Measurements from ENCODE around the gene SNX33. TPM values are rescaled to one million over a fixed set of nuclear protein-coding genes. Genes with fewer than 3 reads are reported as not detected.
"Not testable (repeated sequence)": the region's sequence is repeated elsewhere in the genome, so short reads cannot be mapped to it uniquely, and the experiment has no call there.

SNX33 gene
- total RNA-seq, 1 donor from 2014 or later, result 36.3 TPM

- Mint-ChIP-seq H3K36me3 (ENCODE audit: unreplicated experiment) (peaks cover 2% of the 10 kb centered on the region), H3K4me3 (ENCODE audit: unreplicated experiment) (no peak overlapping the region), H3K9me3 (ENCODE audit: unreplicated experiment) (no peaks in the 10 kb centered on the region), H3K4me1 (ENCODE audit: unreplicated experiment) (peaks cover 35% of the 10 kb centered on the region), H3K27me3 (ENCODE audit: unreplicated experiment) (no peaks in the 10 kb centered on the region), H3K27ac (ENCODE audit: unreplicated experiment) (peak overlapping the region; percentile 69)
- no peak for DNase-seq (ENCODE audit: extremely low spot score, unreplicated experiment)
- TF ChIP-seq, protein P1, sequence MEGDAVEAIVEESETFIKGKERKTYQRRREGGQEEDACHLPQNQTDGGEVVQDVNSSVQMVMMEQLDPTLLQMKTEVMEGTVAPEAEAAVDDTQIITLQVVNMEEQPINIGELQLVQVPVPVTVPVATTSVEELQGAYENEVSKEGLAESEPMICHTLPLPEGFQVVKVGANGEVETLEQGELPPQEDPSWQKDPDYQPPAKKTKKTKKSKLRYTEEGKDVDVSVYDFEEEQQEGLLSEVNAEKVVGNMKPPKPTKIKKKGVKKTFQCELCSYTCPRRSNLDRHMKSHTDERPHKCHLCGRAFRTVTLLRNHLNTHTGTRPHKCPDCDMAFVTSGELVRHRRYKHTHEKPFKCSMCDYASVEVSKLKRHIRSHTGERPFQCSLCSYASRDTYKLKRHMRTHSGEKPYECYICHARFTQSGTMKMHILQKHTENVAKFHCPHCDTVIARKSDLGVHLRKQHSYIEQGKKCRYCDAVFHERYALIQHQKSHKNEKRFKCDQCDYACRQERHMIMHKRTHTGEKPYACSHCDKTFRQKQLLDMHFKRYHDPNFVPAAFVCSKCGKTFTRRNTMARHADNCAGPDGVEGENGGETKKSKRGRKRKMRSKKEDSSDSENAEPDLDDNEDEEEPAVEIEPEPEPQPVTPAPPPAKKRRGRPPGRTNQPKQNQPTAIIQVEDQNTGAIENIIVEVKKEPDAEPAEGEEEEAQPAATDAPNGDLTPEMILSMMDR (IDR thresholded peaks at IDR 0.05), result no peak
Measured at GRCh38 chr15:75675579-75676404, 28.1 kb downstream of the SNX33 start.

GRCh38 chr15:75676688-75677464 lies 29.2 kb downstream of the SNX33 start:
- H3K4me1 Mint-ChIP-seq (ENCODE audit: unreplicated experiment), result peaks cover 31% of the 10 kb centered on the region
- H3K27ac Mint-ChIP-seq (ENCODE audit: unreplicated experiment), result no peak overlapping the region
- TF ChIP-seq, protein P1 (IDR thresholded peaks at IDR 0.05), result no peak
- no peaks in the 10 kb centered on the region for H3K27me3 Mint-ChIP-seq (ENCODE audit: unreplicated experiment)
- no peaks in the 10 kb centered on the region for H3K9me3 Mint-ChIP-seq (ENCODE audit: unreplicated experiment)
- H3K4me3 Mint-ChIP-seq (ENCODE audit: unreplicated experiment), result no peak overlapping the region
- H3K36me3 Mint-ChIP-seq (ENCODE audit: unreplicated experiment), result peaks cover 2% of the 10 kb centered on the region
- no peak for DNase-seq (ENCODE audit: extremely low spot score, unreplicated experiment)

DNA sequence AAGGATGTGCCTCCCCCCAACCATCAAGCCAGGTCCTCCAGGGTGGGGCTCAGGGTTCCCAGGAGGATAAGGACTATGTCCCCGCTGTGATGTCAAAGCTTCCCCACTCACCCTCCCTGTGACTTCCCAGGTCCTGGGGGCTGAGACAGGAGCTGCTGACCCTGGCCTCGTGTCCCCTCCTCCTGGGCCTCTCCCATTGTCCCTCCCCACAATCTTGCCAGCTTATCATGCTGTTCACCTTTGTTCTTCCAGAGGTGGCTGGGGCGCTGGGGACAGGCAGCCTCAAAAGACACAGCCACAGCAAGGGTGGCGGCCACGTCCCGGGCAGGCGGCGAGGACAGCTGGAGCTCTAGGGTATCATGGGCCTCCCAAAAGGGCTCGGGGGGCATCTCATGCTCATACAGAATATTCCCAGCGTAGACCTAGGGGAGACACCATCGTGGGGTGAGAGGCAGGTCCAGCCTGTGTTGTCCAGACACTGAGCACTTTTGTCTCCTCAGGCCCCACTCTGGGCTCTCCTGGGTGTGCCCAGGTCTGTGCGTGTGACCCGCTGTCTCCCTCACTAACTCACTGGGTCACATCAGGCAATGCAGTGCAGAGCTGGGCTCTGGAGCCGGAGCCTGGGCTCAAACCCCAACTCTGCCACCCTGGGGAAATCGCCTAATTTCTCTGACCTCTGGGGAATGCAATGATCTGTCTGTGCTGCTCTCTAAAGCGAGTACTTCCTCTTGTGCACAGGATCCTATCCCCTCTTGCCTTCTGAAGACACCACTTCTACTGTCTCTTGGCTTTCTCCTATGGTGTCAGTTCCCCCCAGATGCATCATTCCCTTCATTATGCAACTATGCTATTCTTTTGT lies 30.0 kb downstream of the SNX33 start:
- TF ChIP-seq, protein P1 (IDR thresholded peaks at IDR 0.05), result no peak
- Mint-ChIP-seq H3K27ac (ENCODE audit: unreplicated experiment) (peak overlapping the region; percentile 27), H3K4me1 (ENCODE audit: unreplicated experiment) (peaks cover 24% of the 10 kb centered on the region), H3K9me3 (ENCODE audit: unreplicated experiment) (no peaks in the 10 kb centered on the region), H3K4me3 (ENCODE audit: unreplicated experiment) (no peak overlapping the region), H3K27me3 (ENCODE audit: unreplicated experiment) (no peaks in the 10 kb centered on the region), H3K36me3 (ENCODE audit: unreplicated experiment) (peaks cover 2% of the 10 kb centered on the region)
- DNase-seq (ENCODE audit: extremely low spot score, unreplicated experiment), result no peak

- not testable (repeated sequence) for H3K36me3 Mint-ChIP-seq (ENCODE audit: unreplicated experiment); H3K27ac Mint-ChIP-seq (ENCODE audit: unreplicated experiment); H3K4me3 Mint-ChIP-seq (ENCODE audit: unreplicated experiment); DNase-seq (ENCODE audit: extremely low spot score, unreplicated experiment); H3K27me3 Mint-ChIP-seq (ENCODE audit: unreplicated experiment); H3K9me3 Mint-ChIP-seq (ENCODE audit: unreplicated experiment)
- peaks cover 18% of the 10 kb centered on the region for H3K4me1 Mint-ChIP-seq (ENCODE audit: unreplicated experiment)
Measured at GRCh38 chr15:75678324-75678690, 30.6 kb downstream of the SNX33 start.

DNA sequence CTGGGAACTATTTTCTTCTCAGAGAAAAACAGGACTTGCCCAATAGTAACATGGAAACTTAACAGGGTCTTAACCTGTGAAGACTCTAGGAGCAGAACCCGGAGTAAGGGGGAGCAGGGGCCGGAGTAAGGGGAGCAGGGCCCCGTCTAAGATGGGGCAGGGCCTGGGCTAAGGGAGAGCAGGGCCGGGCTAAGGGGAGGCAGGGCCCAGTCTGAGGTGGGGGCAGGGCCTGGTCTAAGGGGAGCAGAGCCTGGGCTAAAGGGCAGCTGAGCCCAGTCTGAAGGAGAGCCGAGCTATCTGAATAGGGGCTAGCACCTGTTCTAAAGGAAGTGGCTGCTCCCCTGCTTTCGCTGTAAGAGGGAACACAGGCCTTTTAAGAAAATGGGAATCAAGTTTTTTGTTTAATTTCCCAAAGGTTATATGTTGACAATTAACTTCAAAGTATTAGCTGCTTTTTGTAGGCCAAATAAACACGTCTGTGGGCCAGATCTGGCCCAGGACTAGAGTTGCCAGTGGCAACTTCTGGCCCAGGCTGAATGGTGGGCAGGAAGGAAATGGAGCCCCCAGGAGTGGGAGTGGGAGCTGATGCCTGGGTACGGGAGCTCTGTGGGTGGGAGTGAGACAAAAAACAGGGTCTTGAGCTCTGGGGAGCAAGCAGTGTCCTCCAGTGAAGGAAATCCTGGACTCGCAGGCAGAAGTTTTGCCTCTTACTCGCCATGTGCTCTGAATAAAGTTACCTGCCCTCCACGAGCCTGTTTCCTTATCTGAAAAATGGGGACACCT lies 32.5 kb downstream of the SNX33 start:
- no peak overlapping the region for H3K4me3 Mint-ChIP-seq (ENCODE audit: unreplicated experiment)
- no peaks in the 10 kb centered on the region for H3K9me3 Mint-ChIP-seq (ENCODE audit: unreplicated experiment)
- H3K27ac Mint-ChIP-seq (ENCODE audit: unreplicated experiment), result peak overlapping the region; percentile 7
- no peaks in the 10 kb centered on the region for H3K27me3 Mint-ChIP-seq (ENCODE audit: unreplicated experiment)
- peaks cover 2% of the 10 kb centered on the region for H3K36me3 Mint-ChIP-seq (ENCODE audit: unreplicated experiment)
- TF ChIP-seq, protein P1 (IDR thresholded peaks at IDR 0.05), result no peak
- H3K4me1 Mint-ChIP-seq (ENCODE audit: unreplicated experiment), result peaks cover 5% of the 10 kb centered on the region
- no peak for DNase-seq (ENCODE audit: extremely low spot score, unreplicated experiment)

Data from osteocyte (in vitro differentiated cells).